Vagina (tissue), 2 donors: ENCODE data around the gene ADAMTSL1. TPM values are rescaled to one million over a fixed set of nuclear protein-coding genes. Genes with fewer than 3 reads are reported as not detected.

Source experiments
- DNase-seq, 2 donors: peaks; one replicate each; pipeline ENCODE4 v3.0.0-alpha.2; 2017; ENCODE audit errors: extremely low spot score in 2 of 2
- H3K27ac ChIP-seq: fragments of 200-600 bp; sonication (generic); one replicate; pipeline ENCODE4 v1.5.1; 2019
- H3K27me3 ChIP-seq: fragments of 200-600 bp; sonication (generic); one replicate; pipeline ENCODE4 v1.5.1; 2019
- H3K36me3 ChIP-seq, 2 donors: fragments of 200-600 bp; sonication (generic); one replicate each; pipeline ENCODE4 v1.5.1; 2017 to 2019
- H3K4me1 ChIP-seq: fragments of 200-600 bp; sonication (generic); one replicate; pipeline ENCODE4 v1.5.1; 2019
- H3K4me3 ChIP-seq, 2 donors: fragments of 200-600 bp; sonication (generic); 1 replicate in 1 of 2; 2 replicates in 1 of 2; pipeline ENCODE4 v1.5.1; 2016 to 2019
- H3K9me3 ChIP-seq: fragments of 200-600 bp; sonication (generic); one replicate; pipeline ENCODE4 v1.5.1; 2019
- POLR2A ChIP-seq, 2 donors: fragments of 450-650 bp; IDR thresholded peaks; one replicate each; pipeline ENCODE4 v1.6.1; 2017; ENCODE audit warnings: antibody characterized with exemption in 2 of 2, mild to moderate bottlenecking in 2 of 2, moderate library complexity in 2 of 2
- POLR2AphosphoS5 ChIP-seq, 2 donors: sonication (generic); formaldehyde crosslinking; IDR thresholded peaks; one replicate each; pipeline ENCODE4 v1.9.0; 2017; ENCODE audit warnings: antibody characterized with exemption in 2 of 2, mild to moderate bottlenecking in 2 of 2, low read depth in 1 of 2; ENCODE audit not compliant: insufficient read depth in 1 of 2
- intact Hi-C: fragments of 100-400 bp; cut with DNase I; formaldehyde crosslinking; loops from one replicate; pipeline ENCODE4 v1.15.1; 2023
- total RNA-seq: library from RNA; depleted of rRNA; stranded (reverse); fragments of >200 nt; gene quantifications from one replicate; pipeline ENCODE4 v1.2.3, GENCODE V29; 2016
- TF ChIP-seq, protein P1 (sequence below), 3 experiments: fragments of 450-650 bp in 2 of 3; fragments of 200-600 bp in 1 of 3; sonication (generic) in 1 of 3; IDR thresholded peaks; one replicate each; pipeline ENCODE4 v1.5.1; 2017 to 2019; ENCODE audit warnings: antibody characterized with exemption in 3 of 3, mild to moderate bottlenecking in 2 of 3, moderate library complexity in 2 of 3

Gene ADAMTSL1
- total RNA-seq, 1 donor from 2014 or later: 8.1 TPM

DNA sequence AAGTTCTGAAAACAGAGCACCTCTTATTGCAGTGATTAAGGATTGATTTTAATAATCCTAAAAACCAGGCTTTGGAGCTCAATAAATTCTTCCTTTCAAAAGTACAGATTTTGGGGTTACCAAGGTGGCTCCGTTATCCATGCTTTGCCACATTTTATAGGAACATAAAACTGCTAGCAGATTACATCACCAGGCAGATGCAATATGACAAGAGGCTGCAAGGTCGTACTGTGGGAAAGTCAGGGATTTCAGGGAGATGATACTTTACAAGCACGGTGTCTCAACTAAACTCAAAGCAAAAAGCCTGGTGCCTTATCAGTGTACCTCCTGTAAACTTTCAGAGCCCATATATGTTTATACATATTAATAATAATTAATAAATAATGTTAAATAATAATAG is 28.6 kb downstream of the ADAMTSL1 start:
- no peak for DNase-seq
- Histone ChIP-seq H3K9me3 (no peaks in the 10 kb centered on the region), H3K27ac (no peak overlapping the region), H3K4me1 (peaks cover 7% of the 10 kb centered on the region), H3K36me3 (no peaks in the 10 kb centered on the region), H3K4me3 (no peak overlapping the region), H3K27me3 (no peaks in the 10 kb centered on the region)
- TF ChIP-seq, protein P1, sequence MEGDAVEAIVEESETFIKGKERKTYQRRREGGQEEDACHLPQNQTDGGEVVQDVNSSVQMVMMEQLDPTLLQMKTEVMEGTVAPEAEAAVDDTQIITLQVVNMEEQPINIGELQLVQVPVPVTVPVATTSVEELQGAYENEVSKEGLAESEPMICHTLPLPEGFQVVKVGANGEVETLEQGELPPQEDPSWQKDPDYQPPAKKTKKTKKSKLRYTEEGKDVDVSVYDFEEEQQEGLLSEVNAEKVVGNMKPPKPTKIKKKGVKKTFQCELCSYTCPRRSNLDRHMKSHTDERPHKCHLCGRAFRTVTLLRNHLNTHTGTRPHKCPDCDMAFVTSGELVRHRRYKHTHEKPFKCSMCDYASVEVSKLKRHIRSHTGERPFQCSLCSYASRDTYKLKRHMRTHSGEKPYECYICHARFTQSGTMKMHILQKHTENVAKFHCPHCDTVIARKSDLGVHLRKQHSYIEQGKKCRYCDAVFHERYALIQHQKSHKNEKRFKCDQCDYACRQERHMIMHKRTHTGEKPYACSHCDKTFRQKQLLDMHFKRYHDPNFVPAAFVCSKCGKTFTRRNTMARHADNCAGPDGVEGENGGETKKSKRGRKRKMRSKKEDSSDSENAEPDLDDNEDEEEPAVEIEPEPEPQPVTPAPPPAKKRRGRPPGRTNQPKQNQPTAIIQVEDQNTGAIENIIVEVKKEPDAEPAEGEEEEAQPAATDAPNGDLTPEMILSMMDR (IDR thresholded peaks at IDR 0.05): no peak
- no peak for TF ChIP-seq POLR2AphosphoS5 (IDR thresholded peaks at IDR 0.05; ENCODE audit: insufficient read depth in 1 of 2, low read depth in 1 of 2)
- TF ChIP-seq POLR2A (IDR thresholded peaks at IDR 0.05): no peak
- intact Hi-C loops: no loop called here

DNA sequence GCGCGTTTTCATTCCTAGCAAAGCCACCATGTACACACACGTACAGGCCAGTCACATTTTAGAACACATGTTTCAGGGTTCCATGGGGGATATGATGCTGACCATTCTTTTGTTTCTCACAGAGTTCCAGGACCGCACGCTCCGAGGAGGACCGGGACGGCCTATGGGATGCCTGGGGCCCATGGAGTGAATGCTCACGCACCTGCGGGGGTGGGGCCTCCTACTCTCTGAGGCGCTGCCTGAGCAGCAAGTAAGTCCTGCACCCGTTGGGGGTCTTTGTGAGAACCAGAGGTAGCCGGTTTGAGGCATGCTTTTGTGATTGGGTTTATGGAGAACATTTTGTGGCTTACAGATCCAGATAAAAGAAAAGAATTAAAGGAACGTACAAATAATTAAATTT is 30.8 kb downstream of the ADAMTSL1 start:
- intact Hi-C loops: no loop called here

DNA sequence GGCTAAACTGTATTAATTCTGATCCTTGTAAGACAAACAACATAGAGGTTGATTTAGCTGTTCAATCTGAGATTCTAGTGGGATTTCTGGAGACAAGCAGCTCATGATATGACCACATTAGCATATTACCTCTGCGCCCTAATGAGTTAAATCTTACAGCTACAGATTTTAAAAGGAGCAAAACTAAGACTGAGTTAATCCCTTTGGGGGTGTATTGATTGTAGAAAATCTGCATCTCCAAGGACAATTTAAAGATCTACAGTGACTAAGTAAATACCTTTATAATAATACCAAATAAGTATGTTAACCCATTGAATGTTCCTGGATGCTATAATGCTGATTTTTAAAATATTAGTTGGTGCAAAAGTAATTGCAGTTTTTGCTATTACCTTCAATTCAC is 33.2 kb downstream of the ADAMTSL1 start:
- Histone ChIP-seq H3K9me3 (no peaks in the 10 kb centered on the region), H3K4me3 (no peak overlapping the region), H3K36me3 (no peaks in the 10 kb centered on the region), H3K27me3 (no peaks in the 10 kb centered on the region), H3K27ac (no peak overlapping the region), H3K4me1 (no peaks in the 10 kb centered on the region)
- intact Hi-C loops: no loop called here
- no peak for DNase-seq
- TF ChIP-seq POLR2AphosphoS5 (IDR thresholded peaks at IDR 0.05; ENCODE audit: insufficient read depth in 1 of 2, low read depth in 1 of 2): no peak
- TF ChIP-seq POLR2A (IDR thresholded peaks at IDR 0.05): no peak
- TF ChIP-seq, protein P1 (IDR thresholded peaks at IDR 0.05): no peak

More for the DNA sequence above, 30.8 kb downstream of the ADAMTSL1 start:
- Histone ChIP-seq H3K4me1 (no peaks in the 10 kb centered on the region), H3K36me3 (no peaks in the 10 kb centered on the region), H3K4me3 (no peak overlapping the region), H3K27ac (no peak overlapping the region), H3K27me3 (no peaks in the 10 kb centered on the region), H3K9me3 (no peaks in the 10 kb centered on the region)
- no peak for DNase-seq
- TF ChIP-seq POLR2AphosphoS5 (IDR thresholded peaks at IDR 0.05; ENCODE audit: insufficient read depth in 1 of 2, low read depth in 1 of 2) (no peak), POLR2A (IDR thresholded peaks at IDR 0.05) (no peak)
- TF ChIP-seq, protein P1 (IDR thresholded peaks at IDR 0.05): no peak

DNA sequence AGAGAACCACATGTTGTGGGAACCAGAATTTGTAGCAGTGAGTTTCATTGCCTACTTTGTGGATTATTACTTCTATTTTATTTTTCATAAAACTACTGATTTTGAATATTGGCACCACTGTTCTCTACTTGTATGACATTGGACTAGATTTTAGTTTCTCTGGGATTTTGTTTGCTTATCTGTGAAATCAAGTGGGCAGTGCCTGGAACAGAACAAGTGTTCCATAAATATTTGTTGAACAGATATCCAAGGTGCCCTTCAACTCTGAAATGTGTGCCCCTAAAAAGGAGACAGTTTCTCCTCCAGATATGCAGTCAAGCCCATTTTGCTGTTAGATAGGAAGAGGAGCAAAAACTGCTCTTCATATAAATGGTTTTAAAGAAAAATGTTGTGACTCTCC is 42.6 kb downstream of the ADAMTSL1 start:
- intact Hi-C loops: no loop called here
- no peaks in the 10 kb centered on the region for H3K9me3 ChIP-seq
- H3K27ac ChIP-seq: no peak overlapping the region
- DNase-seq: no peak
- no peaks in the 10 kb centered on the region for H3K36me3 ChIP-seq
- H3K4me1 ChIP-seq: no peaks in the 10 kb centered on the region
- TF ChIP-seq POLR2AphosphoS5 (IDR thresholded peaks at IDR 0.05; ENCODE audit: insufficient read depth in 1 of 2, low read depth in 1 of 2): no peak
- no peak for TF ChIP-seq POLR2A (IDR thresholded peaks at IDR 0.05)
- TF ChIP-seq, protein P1 (IDR thresholded peaks at IDR 0.05): no peak
- no peak overlapping the region for H3K4me3 ChIP-seq
- no peaks in the 10 kb centered on the region for H3K27me3 ChIP-seq

DNA sequence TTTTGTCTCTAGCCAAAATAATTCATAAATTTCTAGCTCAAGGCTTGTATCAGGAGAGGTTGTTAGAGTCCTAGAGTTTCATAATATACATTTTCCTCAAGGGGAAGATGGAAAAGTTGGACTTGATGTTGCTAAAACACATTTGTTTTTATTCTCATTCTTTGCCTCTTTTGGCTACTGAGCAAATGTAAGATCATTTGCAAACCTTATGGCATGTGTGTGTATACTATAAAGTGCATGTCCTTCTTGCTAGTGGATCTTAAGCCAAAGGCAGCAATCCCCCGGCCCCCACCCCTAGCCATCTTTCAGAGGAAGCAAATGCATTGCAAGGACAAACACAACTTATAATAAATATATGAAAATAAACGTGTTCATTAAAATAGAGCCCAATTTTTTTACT is 43.0 kb downstream of the ADAMTSL1 start:
- H3K27ac ChIP-seq: no peak overlapping the region
- H3K4me1 ChIP-seq: no peaks in the 10 kb centered on the region
- no peak for TF ChIP-seq POLR2A (IDR thresholded peaks at IDR 0.05)
- TF ChIP-seq, protein P1 (IDR thresholded peaks at IDR 0.05): no peak
- no peak for TF ChIP-seq POLR2AphosphoS5 (IDR thresholded peaks at IDR 0.05; ENCODE audit: insufficient read depth in 1 of 2, low read depth in 1 of 2)
- intact Hi-C loops: no loop called here
- no peak overlapping the region for H3K4me3 ChIP-seq
- H3K36me3 ChIP-seq: no peaks in the 10 kb centered on the region
- DNase-seq: no peak
- no peaks in the 10 kb centered on the region for H3K27me3 ChIP-seq
- H3K9me3 ChIP-seq: no peaks in the 10 kb centered on the region
